ENCODE data around the gene TMEM60. TPM values are rescaled to one million over a fixed set of nuclear protein-coding genes. Genes with fewer than 3 reads are reported as not detected.

Gene TMEM60
- polyA plus RNA-seq, 1 donor (not counting 4 experiments of a cell fraction or from before 2014, with no cell fraction given): 27.5 TPM

- no peaks in the 10 kb centered on the region for H3K36me3 ChIP-seq (ENCODE audit: control insufficient read depth in 2 of 2, extremely low read depth in 1 of 2, insufficient read depth in 2 of 2, low read length in 2 of 2)
- no peak for FAIRE-seq
These were observed 51.4 kb downstream of the TMEM60 start for GRCh38 chr7:77746824-77747165.

DNA sequence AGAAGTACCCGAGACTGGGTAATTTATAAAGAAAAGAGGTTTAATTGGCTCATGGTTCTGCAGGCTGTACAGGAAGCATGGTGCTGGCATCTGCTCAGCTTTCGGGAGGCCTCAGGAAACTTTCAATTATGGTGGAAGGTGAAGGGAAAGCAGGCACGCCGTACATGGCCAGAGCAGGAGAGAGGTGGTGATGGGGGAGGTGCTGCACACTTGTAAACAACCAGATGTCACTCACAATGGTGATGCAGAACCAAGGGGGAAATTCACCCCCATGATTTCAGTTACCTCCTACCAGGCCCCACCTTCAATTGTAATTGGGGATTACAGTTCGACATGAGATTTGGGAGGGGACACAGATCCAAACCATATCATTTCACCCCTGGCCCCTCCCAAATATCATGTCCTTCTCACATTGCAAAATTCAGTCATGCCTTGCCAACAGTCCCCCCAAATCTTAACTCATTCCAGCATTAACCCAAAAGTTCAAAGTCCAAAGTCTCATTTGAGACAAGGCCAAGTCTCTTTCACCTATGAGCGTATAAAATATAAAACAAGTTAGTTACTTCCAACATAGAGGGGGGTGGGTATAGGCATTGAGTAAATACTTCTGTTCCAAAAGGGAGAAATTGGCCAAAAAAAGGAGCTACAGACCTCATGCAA, 51.9 kb downstream of the TMEM60 start:
- H3K4me2 ChIP-seq (ENCODE audit: control insufficient read depth, extremely low read depth, insufficient read depth, low read depth, low read length): no peak overlapping the region
- dilution Hi-C loops (cut with MboI; ENCODE audit: extremely low pct_ligation_motif_present, low sequenced_read_pairs): no loop called here
- TF ChIP-seq, protein P1, sequence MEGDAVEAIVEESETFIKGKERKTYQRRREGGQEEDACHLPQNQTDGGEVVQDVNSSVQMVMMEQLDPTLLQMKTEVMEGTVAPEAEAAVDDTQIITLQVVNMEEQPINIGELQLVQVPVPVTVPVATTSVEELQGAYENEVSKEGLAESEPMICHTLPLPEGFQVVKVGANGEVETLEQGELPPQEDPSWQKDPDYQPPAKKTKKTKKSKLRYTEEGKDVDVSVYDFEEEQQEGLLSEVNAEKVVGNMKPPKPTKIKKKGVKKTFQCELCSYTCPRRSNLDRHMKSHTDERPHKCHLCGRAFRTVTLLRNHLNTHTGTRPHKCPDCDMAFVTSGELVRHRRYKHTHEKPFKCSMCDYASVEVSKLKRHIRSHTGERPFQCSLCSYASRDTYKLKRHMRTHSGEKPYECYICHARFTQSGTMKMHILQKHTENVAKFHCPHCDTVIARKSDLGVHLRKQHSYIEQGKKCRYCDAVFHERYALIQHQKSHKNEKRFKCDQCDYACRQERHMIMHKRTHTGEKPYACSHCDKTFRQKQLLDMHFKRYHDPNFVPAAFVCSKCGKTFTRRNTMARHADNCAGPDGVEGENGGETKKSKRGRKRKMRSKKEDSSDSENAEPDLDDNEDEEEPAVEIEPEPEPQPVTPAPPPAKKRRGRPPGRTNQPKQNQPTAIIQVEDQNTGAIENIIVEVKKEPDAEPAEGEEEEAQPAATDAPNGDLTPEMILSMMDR (optimal IDR thresholded peaks at IDR 0.05 in 1 of 3, IDR thresholded peaks at IDR 0.05 in 1 of 3, conservative IDR thresholded peaks at IDR 0.05 in 1 of 3; ENCODE audit: extremely low read depth in 1 of 3, insufficient read depth in 2 of 3, low read length in 3 of 3): no peak
- TF ChIP-seq EZH2 (IDR thresholded peaks at IDR 0.05; ENCODE audit: low read length): no peak
- H3K4me3 ChIP-seq (ENCODE audit: control insufficient read depth in 2 of 3, extremely low read depth in 1 of 3, insufficient read depth in 2 of 3, low read depth in 1 of 3, low read length in 3 of 3): no peak overlapping the region
- H3K27ac ChIP-seq (ENCODE audit: control insufficient read depth, insufficient read depth, low read length): no peak overlapping the region
- no peaks in the 10 kb centered on the region for H4K20me1 ChIP-seq (ENCODE audit: control insufficient read depth, extremely low read depth, insufficient read depth, low read length)
- DNase-seq (ENCODE audit: low read depth, low spot score) (no peak), FAIRE-seq (no peak)
- no peaks in the 10 kb centered on the region for H3K27me3 ChIP-seq (ENCODE audit: control insufficient read depth, extremely low read depth, insufficient read depth, low read length)
- no peaks in the 10 kb centered on the region for H3K4me1 ChIP-seq (ENCODE audit: control insufficient read depth, extremely low read depth, insufficient read depth, low read length)
- H3K79me2 ChIP-seq (ENCODE audit: control insufficient read depth, insufficient read depth, low read length): peaks cover 2% of the 10 kb centered on the region
- no peaks in the 10 kb centered on the region for H3K36me3 ChIP-seq (ENCODE audit: control insufficient read depth in 2 of 2, extremely low read depth in 1 of 2, insufficient read depth in 2 of 2, low read length in 2 of 2)
- H3K9ac ChIP-seq (ENCODE audit: control insufficient read depth, extremely low read depth, insufficient read depth, low read length): no peak overlapping the region
- no peak overlapping the region for H2AFZ ChIP-seq (ENCODE audit: control insufficient read depth, low read length)
- H3K9me1 ChIP-seq (ENCODE audit: control insufficient read depth, extremely low read depth, insufficient read depth, low read length): no peaks in the 10 kb centered on the region
- no peaks in the 10 kb centered on the region for H3K9me3 ChIP-seq (ENCODE audit: control insufficient read depth, low read depth, low read length)

More at GRCh38 chr7:77746824-77747165, 51.4 kb downstream of the TMEM60 start:
- Histone ChIP-seq H4K20me1 (ENCODE audit: control insufficient read depth, extremely low read depth, insufficient read depth, low read length) (no peaks in the 10 kb centered on the region), H3K4me3 (ENCODE audit: control insufficient read depth in 2 of 3, extremely low read depth in 1 of 3, insufficient read depth in 2 of 3, low read depth in 1 of 3, low read length in 3 of 3) (no peak overlapping the region), H3K9me1 (ENCODE audit: control insufficient read depth, extremely low read depth, insufficient read depth, low read length) (no peaks in the 10 kb centered on the region), H3K79me2 (ENCODE audit: control insufficient read depth, insufficient read depth, low read length) (peaks cover 2% of the 10 kb centered on the region), H3K4me1 (ENCODE audit: control insufficient read depth, extremely low read depth, insufficient read depth, low read length) (no peaks in the 10 kb centered on the region), H3K9me3 (ENCODE audit: control insufficient read depth, low read depth, low read length) (no peaks in the 10 kb centered on the region), H3K4me2 (ENCODE audit: control insufficient read depth, extremely low read depth, insufficient read depth, low read depth, low read length) (no peak overlapping the region), H2AFZ (ENCODE audit: control insufficient read depth, low read length) (no peak overlapping the region), H3K27ac (ENCODE audit: control insufficient read depth, insufficient read depth, low read length) (no peak overlapping the region), H3K9ac (ENCODE audit: control insufficient read depth, extremely low read depth, insufficient read depth, low read length) (no peak overlapping the region), H3K27me3 (ENCODE audit: control insufficient read depth, extremely low read depth, insufficient read depth, low read length) (no peaks in the 10 kb centered on the region)
- no peak for TF ChIP-seq EZH2 (IDR thresholded peaks at IDR 0.05; ENCODE audit: low read length)
- TF ChIP-seq, protein P1 (optimal IDR thresholded peaks at IDR 0.05 in 1 of 3, IDR thresholded peaks at IDR 0.05 in 1 of 3, conservative IDR thresholded peaks at IDR 0.05 in 1 of 3; ENCODE audit: extremely low read depth in 1 of 3, insufficient read depth in 2 of 3, low read length in 3 of 3): no peak
- no peak for DNase-seq (ENCODE audit: low read depth, low spot score)
- dilution Hi-C loops (cut with MboI; ENCODE audit: extremely low pct_ligation_motif_present, low sequenced_read_pairs): no loop called here
